WTC11 (cell line): ENCODE data around the gene DCX. TPM values are rescaled to one million over a fixed set of nuclear protein-coding genes. Genes with fewer than 3 reads are reported as not detected.

Experiments
- ATAC-seq: fragments of 200-7000 bp; cut with Tn5 transposase; 2 replicates; pipeline ENCODE4 v1.10.0; 2021; ENCODE audit warnings: mild to moderate bottlenecking, moderate library complexity
- CTCF ChIA-PET: fragments of 300-600 bp; sonication (Branson Sonifier 250); formaldehyde crosslinking; loops from one replicate; lab custom pipeline; 2021; ENCODE audit warnings: antibody characterized with exemption; lab: Charles Lee
- POLR2A ChIA-PET: fragments of 350-600 bp; sonication (Branson Sonifier 250); formaldehyde crosslinking; loops from one replicate; lab custom pipeline; 2021; ENCODE audit warnings: antibody characterized with exemption; lab: Charles Lee
- DNase-seq: peaks from one replicate; pipeline ENCODE4 v3.0.0; 2021; ENCODE audit warnings: low spot score
- H3K27ac Mint-ChIP-seq: 2 replicates; pipeline ENCODE4 v1.8.0; 2021; ENCODE audit warnings: mixed read lengths
- H3K27me3 Mint-ChIP-seq: 2 replicates; pipeline ENCODE4 v1.8.0; 2021; ENCODE audit warnings: low read depth, mild to moderate bottlenecking, moderate library complexity, mixed read lengths
- H3K36me3 Mint-ChIP-seq: 2 replicates; pipeline ENCODE4 v1.8.0; 2021; ENCODE audit warnings: mixed read lengths
- H3K4me1 Mint-ChIP-seq: 2 replicates; pipeline ENCODE4 v1.8.0; 2022; ENCODE audit warnings: mixed read lengths
- H3K4me3 Mint-ChIP-seq: 2 replicates; pipeline ENCODE4 v1.8.0; 2021; ENCODE audit warnings: mild to moderate bottlenecking, moderate library complexity, mixed read lengths
- H3K9me3 Mint-ChIP-seq: 2 replicates; pipeline ENCODE4 v1.8.0; 2021; ENCODE audit warnings: mixed read lengths
- CREB1 ChIP-seq: sonication (generic); formaldehyde crosslinking; IDR thresholded peaks from 2 replicates; pipeline ENCODE4 v1.8.0; 2023; ENCODE audit warnings: mild to moderate bottlenecking, missing genetic modification reagents
- ETV6 ChIP-seq: sonication (generic); formaldehyde crosslinking; IDR thresholded peaks from 2 replicates; pipeline ENCODE4 v1.8.1; 2022; ENCODE audit warnings: mild to moderate bottlenecking, missing genetic modification reagents
- FOXK1 ChIP-seq: sonication (generic); formaldehyde crosslinking; IDR thresholded peaks from 2 replicates; pipeline ENCODE4 v1.8.0; 2022; ENCODE audit warnings: mild to moderate bottlenecking, moderate library complexity, missing genetic modification reagents
- FOXP1 ChIP-seq: sonication (generic); formaldehyde crosslinking; IDR thresholded peaks from 2 replicates; pipeline ENCODE4 v1.8.0; 2022; ENCODE audit warnings: missing genetic modification reagents, mild to moderate bottlenecking, moderate library complexity, borderline replicate concordance
- IRF2 ChIP-seq: sonication (generic); formaldehyde crosslinking; IDR thresholded peaks from 2 replicates; pipeline ENCODE4 v1.8.0; 2022; ENCODE audit warnings: low read depth, missing genetic modification reagents, borderline replicate concordance
- KAT7 ChIP-seq: sonication (generic); formaldehyde crosslinking; IDR thresholded peaks from 2 replicates; pipeline ENCODE4 v1.8.1; 2023; ENCODE audit warnings: missing genetic modification reagents, mild to moderate bottlenecking, borderline replicate concordance
- NFE2L1 ChIP-seq: sonication (generic); formaldehyde crosslinking; IDR thresholded peaks from 2 replicates; pipeline ENCODE4 v1.8.1; 2023; ENCODE audit warnings: missing genetic modification reagents
- NR3C1 ChIP-seq: sonication (generic); formaldehyde crosslinking; conservative IDR thresholded peaks from 2 replicates; pipeline ENCODE4 v1.8.1; 2023; ENCODE audit warnings: low read depth, mild to moderate bottlenecking, missing genetic modification reagents
- RELA ChIP-seq: sonication (generic); formaldehyde crosslinking; IDR thresholded peaks from 2 replicates; pipeline ENCODE4 v1.8.1; 2022; ENCODE audit warnings: missing genetic modification reagents, mild to moderate bottlenecking, borderline replicate concordance
- RORB ChIP-seq: fragments of 250-450 bp; sonication (Bioruptor Pico); IDR thresholded peaks from 2 replicates; pipeline ENCODE4 v1.9.0; 2021; ENCODE audit warnings: mild to moderate bottlenecking
- ZNF121 ChIP-seq: sonication (generic); formaldehyde crosslinking; IDR thresholded peaks from 2 replicates; pipeline ENCODE4 v1.8.0; 2023; ENCODE audit warnings: missing genetic modification reagents
- ZNF219 ChIP-seq: sonication (generic); formaldehyde crosslinking; IDR thresholded peaks from 2 replicates; pipeline ENCODE4 v1.8.0; 2023; ENCODE audit warnings: missing genetic modification reagents, mild to moderate bottlenecking, borderline replicate concordance
- ZNF232 ChIP-seq: sonication (generic); formaldehyde crosslinking; IDR thresholded peaks from 2 replicates; pipeline ENCODE4 v1.8.0; 2022; ENCODE audit warnings: mild to moderate bottlenecking, missing genetic modification reagents
- ZNF317 ChIP-seq: sonication (generic); formaldehyde crosslinking; IDR thresholded peaks from 2 replicates; pipeline ENCODE4 v1.8.1; 2023; ENCODE audit warnings: low read depth, mild to moderate bottlenecking, moderate library complexity, missing genetic modification reagents, borderline replicate concordance
- ZNF396 ChIP-seq: fragments of 250-450 bp; sonication (Bioruptor Pico); IDR thresholded peaks from 2 replicates; pipeline ENCODE4 v1.8.0; 2021; ENCODE audit warnings: mild to moderate bottlenecking, moderate library complexity, borderline replicate concordance
- ZNF416 ChIP-seq: fragments of 250-450 bp; sonication (Bioruptor Pico); IDR thresholded peaks from 2 replicates; pipeline ENCODE4 v1.9.0; 2021; ENCODE audit warnings: mild to moderate bottlenecking, inconsistent platforms
- ZNF671 ChIP-seq: fragments of 250-450 bp; sonication (Bioruptor Pico); IDR thresholded peaks from 2 replicates; pipeline ENCODE4 v1.8.0; 2021; ENCODE audit warnings: mild to moderate bottlenecking
- total RNA-seq: library from RNA; stranded (reverse); gene quantifications from 3 replicates; pipeline ENCODE4 v1.2.3, GENCODE V29; 2021
- TF ChIP-seq, protein P1 (sequence below): fragments of 250-450 bp; sonication (Bioruptor Pico); IDR thresholded peaks from 2 replicates; pipeline ENCODE4 v1.9.0; 2021; ENCODE audit warnings: mild to moderate bottlenecking, borderline replicate concordance
- TF ChIP-seq, protein P2 (sequence below): sonication (generic); formaldehyde crosslinking; IDR thresholded peaks from 2 replicates; pipeline ENCODE4 v1.8.0; 2022; ENCODE audit warnings: mild to moderate bottlenecking, missing genetic modification reagents

DCX gene
- total RNA-seq, 1 experiment from 2014 or later = 2.1 TPM

DNA sequence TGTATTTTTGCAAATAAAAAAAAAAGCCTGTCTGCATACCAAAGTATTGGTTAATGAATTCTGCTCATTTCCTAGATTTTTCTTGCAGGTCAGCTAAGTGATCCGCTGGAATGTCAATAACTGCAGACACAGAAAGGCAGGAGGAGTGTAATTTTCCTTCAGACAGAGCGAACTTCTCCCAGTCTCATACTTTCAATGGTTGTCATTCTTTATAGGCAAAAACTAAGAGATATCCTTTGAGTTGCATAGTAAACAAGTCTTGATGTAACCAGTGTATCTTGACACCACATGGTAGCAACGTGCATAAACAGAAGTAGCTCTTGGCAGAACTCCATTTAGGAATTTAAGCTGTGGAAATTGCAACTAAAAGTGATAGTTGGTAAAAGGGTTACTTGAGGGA is 149.9 kb downstream of the DCX start (continued):
- no peak for TF ChIP-seq NFE2L1 (CRISPR knock-in tag)
- no peak for TF ChIP-seq ZNF396
- no peak for TF ChIP-seq FOXK1 (CRISPR knock-in tag)

DNA sequence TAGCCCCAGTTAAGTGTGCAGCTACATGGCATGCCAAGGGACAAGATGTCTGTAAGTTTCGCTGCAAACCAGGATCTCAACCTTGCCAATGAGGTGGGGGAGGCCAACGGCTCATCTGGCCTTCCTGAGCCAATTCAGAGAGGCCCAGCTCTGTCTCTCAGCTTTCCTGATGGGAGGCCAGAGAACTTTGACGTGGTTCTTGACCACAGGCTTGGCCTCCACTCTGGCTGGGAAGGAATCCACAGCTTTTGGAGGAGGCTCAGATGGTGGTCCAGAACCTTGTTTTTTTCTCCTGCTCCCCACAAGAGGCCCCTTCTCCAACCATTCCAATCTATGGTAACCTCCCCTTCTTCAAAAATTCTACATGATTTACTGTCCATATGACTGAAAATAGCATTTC is 151.5 kb downstream of the DCX start:
- no peak for DNase-seq
- Mint-ChIP-seq H3K27ac (no peak overlapping the region), H3K36me3 (no peaks in the 10 kb centered on the region), H3K27me3 (no peaks in the 10 kb centered on the region), H3K9me3 (no peaks in the 10 kb centered on the region), H3K4me1 (no peaks in the 10 kb centered on the region), H3K4me3 (no peak overlapping the region)
- ATAC-seq = no peak
- ChIA-PET POLR2A (no interaction called here), CTCF (no interaction called here)
- TF ChIP-seq NR3C1 (no peak), RELA (CRISPR knock-in tag) (no peak)

DNA sequence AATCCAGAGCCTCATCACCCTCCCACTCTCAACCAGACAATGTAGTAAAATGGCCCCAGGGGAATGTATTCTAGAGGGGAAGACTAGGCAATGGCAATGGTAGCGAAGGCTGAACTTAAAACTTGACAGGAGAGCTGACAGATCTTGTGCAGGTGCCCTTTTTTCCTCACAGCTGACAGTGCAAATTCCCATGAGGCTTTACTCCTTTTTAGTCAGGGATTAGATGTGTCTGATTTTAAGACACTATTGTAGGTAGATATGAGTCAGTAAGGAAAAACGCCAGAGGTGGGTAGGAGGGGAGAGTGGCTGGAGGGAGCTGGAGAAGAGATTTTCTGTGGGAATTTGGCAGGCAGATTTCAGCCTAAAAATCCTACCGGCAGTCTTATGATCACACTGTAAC is 152.4 kb downstream of the DCX start:
- POLR2A ChIA-PET = no interaction called here
- no peak overlapping the region for H3K4me3 Mint-ChIP-seq
- TF ChIP-seq ETV6 (CRISPR knock-in tag) (no peak), CREB1 (no peak)

DNA sequence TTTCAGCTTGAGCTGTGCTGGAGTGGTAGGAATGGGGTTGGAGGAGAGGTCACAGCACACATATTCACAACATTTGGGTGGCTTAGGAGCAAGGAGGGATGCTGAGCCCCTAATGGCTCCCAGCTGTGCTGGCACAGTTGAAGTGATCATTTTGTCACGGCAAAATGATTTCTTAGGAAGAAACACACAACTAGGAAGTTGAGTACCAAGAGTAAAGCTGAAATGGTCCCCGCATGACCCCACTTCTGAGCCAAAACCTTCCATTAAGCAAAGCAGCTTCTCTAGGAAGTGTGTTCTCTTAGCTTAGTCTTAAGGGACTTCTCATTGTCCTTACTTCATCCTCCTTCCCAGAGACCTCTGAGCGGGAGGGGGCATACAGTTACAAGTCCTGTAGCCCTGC is 154.3 kb downstream of the DCX start:
- H3K27me3 Mint-ChIP-seq = no peaks in the 10 kb centered on the region
- H3K4me1 Mint-ChIP-seq = peaks cover 4% of the 10 kb centered on the region
- ATAC-seq (no peak), DNase-seq (no peak)
- H3K36me3 Mint-ChIP-seq = no peaks in the 10 kb centered on the region
- H3K4me3 Mint-ChIP-seq = no peak overlapping the region
- POLR2A ChIA-PET = no interaction called here
- H3K9me3 Mint-ChIP-seq = peaks cover 3% of the 10 kb centered on the region; the same call in 1 of the 2 replicates
- CTCF ChIA-PET = no interaction called here
- no peak for TF ChIP-seq ZNF232 (CRISPR knock-in tag)
- no peak for TF ChIP-seq ZNF416
- no peak for TF ChIP-seq ZNF317 (CRISPR knock-in tag)
- TF ChIP-seq, protein P1, sequence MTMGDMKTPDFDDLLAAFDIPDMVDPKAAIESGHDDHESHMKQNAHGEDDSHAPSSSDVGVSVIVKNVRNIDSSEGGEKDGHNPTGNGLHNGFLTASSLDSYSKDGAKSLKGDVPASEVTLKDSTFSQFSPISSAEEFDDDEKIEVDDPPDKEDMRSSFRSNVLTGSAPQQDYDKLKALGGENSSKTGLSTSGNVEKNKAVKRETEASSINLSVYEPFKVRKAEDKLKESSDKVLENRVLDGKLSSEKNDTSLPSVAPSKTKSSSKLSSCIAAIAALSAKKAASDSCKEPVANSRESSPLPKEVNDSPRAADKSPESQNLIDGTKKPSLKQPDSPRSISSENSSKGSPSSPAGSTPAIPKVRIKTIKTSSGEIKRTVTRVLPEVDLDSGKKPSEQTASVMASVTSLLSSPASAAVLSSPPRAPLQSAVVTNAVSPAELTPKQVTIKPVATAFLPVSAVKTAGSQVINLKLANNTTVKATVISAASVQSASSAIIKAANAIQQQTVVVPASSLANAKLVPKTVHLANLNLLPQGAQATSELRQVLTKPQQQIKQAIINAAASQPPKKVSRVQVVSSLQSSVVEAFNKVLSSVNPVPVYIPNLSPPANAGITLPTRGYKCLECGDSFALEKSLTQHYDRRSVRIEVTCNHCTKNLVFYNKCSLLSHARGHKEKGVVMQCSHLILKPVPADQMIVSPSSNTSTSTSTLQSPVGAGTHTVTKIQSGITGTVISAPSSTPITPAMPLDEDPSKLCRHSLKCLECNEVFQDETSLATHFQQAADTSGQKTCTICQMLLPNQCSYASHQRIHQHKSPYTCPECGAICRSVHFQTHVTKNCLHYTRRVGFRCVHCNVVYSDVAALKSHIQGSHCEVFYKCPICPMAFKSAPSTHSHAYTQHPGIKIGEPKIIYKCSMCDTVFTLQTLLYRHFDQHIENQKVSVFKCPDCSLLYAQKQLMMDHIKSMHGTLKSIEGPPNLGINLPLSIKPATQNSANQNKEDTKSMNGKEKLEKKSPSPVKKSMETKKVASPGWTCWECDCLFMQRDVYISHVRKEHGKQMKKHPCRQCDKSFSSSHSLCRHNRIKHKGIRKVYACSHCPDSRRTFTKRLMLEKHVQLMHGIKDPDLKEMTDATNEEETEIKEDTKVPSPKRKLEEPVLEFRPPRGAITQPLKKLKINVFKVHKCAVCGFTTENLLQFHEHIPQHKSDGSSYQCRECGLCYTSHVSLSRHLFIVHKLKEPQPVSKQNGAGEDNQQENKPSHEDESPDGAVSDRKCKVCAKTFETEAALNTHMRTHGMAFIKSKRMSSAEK (CRISPR knock-in tag) = no peak
- TF ChIP-seq ZNF671 (CRISPR knock-in tag) = no peak
- no peak for TF ChIP-seq IRF2
- TF ChIP-seq ZNF219 (CRISPR knock-in tag) = no peak
- no peak for TF ChIP-seq ZNF121 (CRISPR knock-in tag)
- no peak for TF ChIP-seq RORB (CRISPR knock-in tag)
- TF ChIP-seq KAT7 (CRISPR knock-in tag) = no peak
- TF ChIP-seq, protein P2, sequence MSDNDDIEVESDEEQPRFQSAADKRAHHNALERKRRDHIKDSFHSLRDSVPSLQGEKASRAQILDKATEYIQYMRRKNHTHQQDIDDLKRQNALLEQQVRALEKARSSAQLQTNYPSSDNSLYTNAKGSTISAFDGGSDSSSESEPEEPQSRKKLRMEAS (CRISPR knock-in tag) = no peak
- TF ChIP-seq FOXP1 (CRISPR knock-in tag) = no peak
- H3K27ac Mint-ChIP-seq = peak overlapping the region; percentile 36; the same call in 1 of the 2 replicates

More for the DNA sequence above, 152.4 kb downstream of the DCX start:
- H3K36me3 Mint-ChIP-seq = no peaks in the 10 kb centered on the region
- no peak for DNase-seq
- no peak overlapping the region for H3K27ac Mint-ChIP-seq
- H3K27me3 Mint-ChIP-seq = no peaks in the 10 kb centered on the region
- no peaks in the 10 kb centered on the region for H3K9me3 Mint-ChIP-seq
- CTCF ChIA-PET = no interaction called here
- peaks cover 4% of the 10 kb centered on the region for H3K4me1 Mint-ChIP-seq
- no peak for ATAC-seq
